ENCODE measurements around the gene ZYX. TPM values are rescaled to one million over a fixed set of nuclear protein-coding genes. Genes with fewer than 3 reads are reported as not detected.
"Not testable (repeated sequence)": the region's sequence is repeated elsewhere in the genome, so short reads cannot be mapped to it uniquely, and the experiment has no call there.

ZYX gene
- total RNA-seq, 6 donors from 2014 or later = 44.6 to 345 (median 222) TPM

- Histone ChIP-seq H3K27me3 (no peaks in the 10 kb centered on the region), H3K4me1 (peaks cover 14 to 25% (median 21%) of the 10 kb centered on the region in 4 donors), H3K36me3 (peaks cover 0 to 5% (median 0%) of the 10 kb centered on the region in 4 donors), H3K9me3 (no peaks in the 10 kb centered on the region), H3K4me3 (no peak overlapping the region), H3K27ac (no peak overlapping the region)
- DNase-seq = no peak
- ATAC-seq (ENCODE audit: low FRiP score in 2 of 2) = no peak
- TF ChIP-seq CTCF (IDR thresholded peaks at IDR 0.05) = no peak
- no peak for TF ChIP-seq POLR2AphosphoS5 (IDR thresholded peaks at IDR 0.05)
- TF ChIP-seq EP300 (IDR thresholded peaks at IDR 0.05) = no peak
- TF ChIP-seq POLR2A (IDR thresholded peaks at IDR 0.05) = no peak
- 88 to 90% methylated on average over 1 to 8 of the region's 8 CpGs for WGBS, 2 donors
Observed at GRCh38 chr7:143399151-143399550, 18.0 kb downstream of the ZYX start.

- no peaks in the 10 kb centered on the region for H3K27me3 ChIP-seq
- H3K4me1 ChIP-seq = peaks cover 14 to 20% (median 19%) of the 10 kb centered on the region in 4 donors
- H3K36me3 ChIP-seq = peaks cover 0 to 5% (median 0%) of the 10 kb centered on the region in 4 donors
- no peaks in the 10 kb centered on the region for H3K9me3 ChIP-seq
- no peak for TF ChIP-seq POLR2AphosphoS5 (IDR thresholded peaks at IDR 0.05)
- TF ChIP-seq EP300 (IDR thresholded peaks at IDR 0.05) = no peak
- no peak for TF ChIP-seq CTCF (IDR thresholded peaks at IDR 0.05)
- TF ChIP-seq POLR2A (IDR thresholded peaks at IDR 0.05) = no peak
- 94 to 96% methylated on average over 12 to 20 of the region's 20 CpGs for WGBS, 2 donors
- H3K27ac ChIP-seq = no peak overlapping the region
- ATAC-seq (ENCODE audit: low FRiP score in 2 of 2) (no peak), DNase-seq (no peak)
- H3K4me3 ChIP-seq = no peak overlapping the region
Observed at GRCh38 chr7:143399642-143400041, 18.5 kb downstream of the ZYX start.

- Histone ChIP-seq H3K27ac (no peak overlapping the region), H3K9me3 (no peaks in the 10 kb centered on the region), H3K4me1 (peaks cover under 1 to 4% (median 2%) of the 10 kb centered on the region in 4 donors), H3K4me3 (no peak overlapping the region), H3K27me3 (no peaks in the 10 kb centered on the region), H3K36me3 (peaks cover 0 to 5% (median 0%) of the 10 kb centered on the region in 4 donors)
- TF ChIP-seq POLR2AphosphoS5 (IDR thresholded peaks at IDR 0.05) (no peak), EP300 (IDR thresholded peaks at IDR 0.05) (no peak), POLR2A (IDR thresholded peaks at IDR 0.05) (no peak), CTCF (IDR thresholded peaks at IDR 0.05) (no peak)
- DNase-seq = no peak
- ATAC-seq (ENCODE audit: low FRiP score in 2 of 2) = no peak
- 90 to 94% methylated on average over 11 to 12 of the region's 12 CpGs for WGBS, 2 donors
Observed at GRCh38 chr7:143401265-143401664, 20.1 kb downstream of the ZYX start.

GRCh38 chr7:143402233-143402632 is 21.1 kb downstream of the ZYX start:
- 77 to 83% methylated on average over 4 of the region's 4 CpGs for WGBS, 2 donors
- not testable (repeated sequence) for ATAC-seq (ENCODE audit: low FRiP score in 2 of 2); H3K4me3 ChIP-seq; DNase-seq; H3K27me3 ChIP-seq; H3K36me3 ChIP-seq; H3K4me1 ChIP-seq; H3K9me3 ChIP-seq
- H3K27ac ChIP-seq = peak overlapping the region in 1 of 4 donors; percentile 27

GRCh38 chr7:143405173-143406001 is 24.2 kb downstream of the ZYX start:
- 68 to 83% methylated on average over 8 to 9 of the region's 9 CpGs for WGBS, 2 donors
- no peaks in the 10 kb centered on the region for H3K27me3 ChIP-seq
- TF ChIP-seq POLR2A (IDR thresholded peaks at IDR 0.05) (no peak), CTCF (IDR thresholded peaks at IDR 0.05) (no peak), POLR2AphosphoS5 (IDR thresholded peaks at IDR 0.05) (peak; percentile 91 to 92), EP300 (IDR thresholded peaks at IDR 0.05) (peak in 1 of 4 donors; percentile 84)
- ATAC-seq (ENCODE audit: low FRiP score in 2 of 2) = peak; percentile 15 to 31
- H3K27ac ChIP-seq = peak overlapping the region in 1 of 4 donors; percentile 1
- H3K36me3 ChIP-seq = no peaks in the 10 kb centered on the region
- no peak for DNase-seq
- H3K4me1 ChIP-seq = peaks cover 18 to 37% (median 30%) of the 10 kb centered on the region in 4 donors
- H3K9me3 ChIP-seq = no peaks in the 10 kb centered on the region
- no peak overlapping the region for H3K4me3 ChIP-seq
